Measurements from ENCODE around the gene STK32B.

GRCh38 chr4:5082376-5082775 lies 31.1 kb downstream of the STK32B start:
- TF ChIP-seq CTCF (IDR thresholded peaks at IDR 0.05) (no peak), POLR2A (IDR thresholded peaks at IDR 0.05) (no peak)
